Measurements from ENCODE around the gene TMEM35B.

- no peak for TF ChIP-seq CTCF (IDR thresholded peaks at IDR 0.05)
- TF ChIP-seq POLR2A (IDR thresholded peaks at IDR 0.05), result no peak
Observed at GRCh38 chr1:34977858-34978257, 7.3 kb downstream of the TMEM35B start.
